Mucosa of descending colon (tissue), 3 donors: ENCODE measurements around the gene PIM3. TPM values are rescaled to one million over a fixed set of nuclear protein-coding genes. Genes with fewer than 3 reads are reported as not detected.

ENCODE experiments used
- ATAC-seq: fragments of 200-7000 bp; cut with Tn5 transposase; one replicate; pipeline ENCODE4 v1.9.1; 2020; ENCODE audit warnings: mild to moderate bottlenecking, moderate library complexity
- DNase-seq, 3 donors: peaks; one replicate each; pipeline ENCODE4 v3.0.0-alpha.2; 2020
- H3K36me3 ChIP-seq: fragments of 200-600 bp; one replicate; pipeline ENCODE4 v1.8.0; 2021; ENCODE audit warnings: low read depth, mild to moderate bottlenecking
- H3K4me1 ChIP-seq: fragments of 200-600 bp; one replicate; pipeline ENCODE4 v1.8.0; 2021; ENCODE audit warnings: low read depth, mild to moderate bottlenecking
- H3K4me3 ChIP-seq: fragments of 200-600 bp; one replicate; pipeline ENCODE4 v1.8.0; 2021; ENCODE audit warnings: mild to moderate bottlenecking
- H3K9me3 ChIP-seq: fragments of 200-600 bp; one replicate; pipeline ENCODE4 v1.8.0; 2021; ENCODE audit warnings: mild to moderate bottlenecking
- CTCF ChIP-seq: fragments of 200-600 bp; IDR thresholded peaks from one replicate; pipeline ENCODE4 v1.8.0; 2022; ENCODE audit warnings: antibody characterized with exemption, mild to moderate bottlenecking
- intact Hi-C, 2 donors: fragments of 100-400 bp; cut with DNase I in 1 of 2; cut with micrococcal nuclease in 1 of 2; formaldehyde crosslinking; loops; one replicate each; pipeline versions ENCODE4 v1.11.0 to v1.11.1; 2022; cut with DNase I, micrococcal nuclease
- total RNA-seq, 3 donors: library from RNA; stranded (reverse); fragmentation: NEBNext Ultra II Directional in 2 of 3; extraction: Animal tissue kit (Norgen Biotek cat#: 25700) in 2 of 3; gene quantifications; one replicate each; pipeline versions ENCODE4 v1.2.1 to v1.2.4, GENCODE V29; 2021 to 2023
- donor health status: DM: no; HTN: no; CAD: no; lungs with moderate emphysema.
- donor health status: DM: no; HTN: no; CAD: no.
- donor health status: DM: no; HTN: yes; CAD: no.

Gene PIM3
- total RNA-seq, 3 donors from 2014 or later = 56.4 to 106 (median 58.7) TPM

- Histone ChIP-seq H3K9me3 (no peaks in the 10 kb centered on the region), H3K4me3 (no peak overlapping the region), H3K4me1 (peaks cover 28% of the 10 kb centered on the region), H3K36me3 (no peaks in the 10 kb centered on the region)
- no peak for TF ChIP-seq CTCF
- DNase-seq (peak; percentile 35 to 75 (median 53)), ATAC-seq (no peak)
- intact Hi-C loops = no loop called here
Measured at GRCh38 chr22:49972163-49973017, 11.8 kb downstream of the PIM3 start.

GRCh38 chr22:49973018-49973961, 12.7 kb downstream of the PIM3 start:
- TF ChIP-seq CTCF = no peak
- no peaks in the 10 kb centered on the region for H3K9me3 ChIP-seq
- no peak overlapping the region for H3K4me3 ChIP-seq
- intact Hi-C loops = no loop called here
- ATAC-seq (no peak), DNase-seq (no peak)
- H3K36me3 ChIP-seq = no peaks in the 10 kb centered on the region
- H3K4me1 ChIP-seq = peaks cover 28% of the 10 kb centered on the region

GRCh38 chr22:49975543-49976389, 15.2 kb downstream of the PIM3 start:
- peak; percentile 13 for ATAC-seq

GRCh38 chr22:49976439-49977175, 16.0 kb downstream of the PIM3 start:
- DNase-seq = no peak
- TF ChIP-seq CTCF = no peak

More at GRCh38 chr22:49975543-49976389, 15.2 kb downstream of the PIM3 start:
- TF ChIP-seq CTCF = no peak
- peaks cover 2% of the 10 kb centered on the region for H3K9me3 ChIP-seq
- peak; percentile 17 to 63 (median 52) for DNase-seq
- intact Hi-C loops = no loop called here
- H3K36me3 ChIP-seq = no peaks in the 10 kb centered on the region
- peaks cover 17% of the 10 kb centered on the region for H3K4me1 ChIP-seq
- H3K4me3 ChIP-seq = no peak overlapping the region

More at GRCh38 chr22:49976439-49977175, 16.0 kb downstream of the PIM3 start:
- no peak overlapping the region for H3K4me3 ChIP-seq
- intact Hi-C loops = no loop called here
- H3K36me3 ChIP-seq = no peaks in the 10 kb centered on the region
- peak; percentile 18 for ATAC-seq
- peaks cover 15% of the 10 kb centered on the region for H3K4me1 ChIP-seq
- H3K9me3 ChIP-seq = peaks cover 2% of the 10 kb centered on the region
